Dendritic cell treated with granulocyte-macrophage colony-stimulating factor and Interleukin-4, amounts not matched to agents 40 ng/mL and 50 ng/mL, for 4 days (primary cell): ENCODE data around the gene AGRN.
"Not testable (repeated sequence)": the region's sequence is repeated elsewhere in the genome, so short reads cannot be mapped to it uniquely, and the experiment has no call there.

Source experiments
- H3K27ac Mint-ChIP-seq: one replicate; pipeline ENCODE4 v1.8.0; 2022; ENCODE audit warnings: mild to moderate bottlenecking, mixed read lengths
- H3K27me3 Mint-ChIP-seq: one replicate; pipeline ENCODE4 v1.8.0; 2022; ENCODE audit warnings: mild to moderate bottlenecking, mixed read lengths
- H3K36me3 Mint-ChIP-seq: one replicate; pipeline ENCODE4 v1.8.0; 2022; ENCODE audit warnings: low read depth, mixed read lengths
- H3K4me1 Mint-ChIP-seq: one replicate; pipeline ENCODE4 v1.8.0; 2022; ENCODE audit warnings: low read depth, mixed read lengths
- H3K4me3 Mint-ChIP-seq: one replicate; pipeline ENCODE4 v1.8.0; 2022; ENCODE audit warnings: mild to moderate bottlenecking, moderate library complexity, mixed read lengths
- H3K9me3 Mint-ChIP-seq: one replicate; pipeline ENCODE4 v1.8.0; 2022; ENCODE audit warnings: mixed read lengths
- intact Hi-C: fragments of 100-400 bp; cut with micrococcal nuclease; formaldehyde crosslinking; loops from one replicate; pipeline ENCODE4 v1.15.0; 2022

The AGRN gene

DNA sequence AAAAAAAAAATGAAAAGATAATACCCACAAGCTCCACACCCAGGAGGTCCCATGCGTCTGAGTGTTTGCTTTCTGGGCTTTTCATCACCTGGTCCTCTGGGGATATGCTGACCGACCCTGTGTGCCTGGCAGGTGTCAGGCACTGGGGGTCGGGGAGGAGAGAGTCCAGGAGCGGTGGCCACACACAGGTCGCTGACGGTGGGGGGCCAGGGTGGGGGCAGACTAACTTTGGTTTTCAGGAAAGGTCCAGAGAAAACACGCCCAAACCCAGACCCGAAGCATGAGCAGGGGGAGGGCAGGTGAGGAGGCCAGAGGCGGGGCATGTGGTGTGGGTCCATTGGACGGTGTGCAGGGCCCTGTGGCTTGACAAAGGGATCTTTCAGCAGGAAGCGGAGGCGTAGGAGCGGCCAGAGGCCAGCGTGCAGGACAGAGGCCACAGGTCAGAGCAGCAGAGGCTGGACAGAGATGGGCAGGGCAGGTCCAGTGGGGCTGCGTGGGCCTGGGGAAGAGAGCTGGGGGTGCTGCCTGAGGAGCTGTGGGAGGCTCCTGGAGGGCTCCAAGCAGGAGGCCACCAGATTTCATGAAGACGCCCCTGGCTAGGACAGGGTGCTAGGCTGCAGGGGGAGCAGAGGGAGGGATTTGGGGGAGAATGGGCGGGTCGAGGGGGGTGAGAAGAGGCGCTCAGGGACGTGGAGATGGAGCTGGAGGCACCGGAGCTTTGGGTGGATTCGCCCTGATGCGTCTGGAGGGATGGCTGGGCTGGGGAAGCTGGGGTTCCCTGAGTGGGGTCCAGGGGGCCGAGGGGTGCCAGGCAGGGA is 38.4 kb downstream of the AGRN start:
- Mint-ChIP-seq H3K27me3 (peaks cover 63% of the 10 kb centered on the region), H3K4me1 (peaks cover 42% of the 10 kb centered on the region), H3K36me3 (peaks cover 21% of the 10 kb centered on the region), H3K27ac (no peak overlapping the region), H3K9me3 (no peaks in the 10 kb centered on the region), H3K4me3 (peak overlapping the region; percentile 70)
- intact Hi-C loops, result no loop called here

- peak overlapping the region; percentile 70 for H3K4me3 Mint-ChIP-seq
- no peaks in the 10 kb centered on the region for H3K9me3 Mint-ChIP-seq
- peaks cover 49% of the 10 kb centered on the region for H3K4me1 Mint-ChIP-seq
- H3K27me3 Mint-ChIP-seq, result peaks cover 70% of the 10 kb centered on the region
- intact Hi-C loops, result no loop called here
- H3K36me3 Mint-ChIP-seq, result peaks cover 14% of the 10 kb centered on the region
- no peak overlapping the region for H3K27ac Mint-ChIP-seq
These were observed 39.1 kb downstream of the AGRN start for GRCh38 chr1:1058921-1059493.

- Mint-ChIP-seq H3K9me3 (no peaks in the 10 kb centered on the region), H3K4me1 (peaks cover 54% of the 10 kb centered on the region), H3K4me3 (peak overlapping the region; percentile 70), H3K27ac (no peak overlapping the region), H3K27me3 (peaks cover 75% of the 10 kb centered on the region), H3K36me3 (peaks cover 9% of the 10 kb centered on the region)
- intact Hi-C loops, result no loop called here
These were observed 39.8 kb downstream of the AGRN start for GRCh38 chr1:1059494-1060280.

DNA sequence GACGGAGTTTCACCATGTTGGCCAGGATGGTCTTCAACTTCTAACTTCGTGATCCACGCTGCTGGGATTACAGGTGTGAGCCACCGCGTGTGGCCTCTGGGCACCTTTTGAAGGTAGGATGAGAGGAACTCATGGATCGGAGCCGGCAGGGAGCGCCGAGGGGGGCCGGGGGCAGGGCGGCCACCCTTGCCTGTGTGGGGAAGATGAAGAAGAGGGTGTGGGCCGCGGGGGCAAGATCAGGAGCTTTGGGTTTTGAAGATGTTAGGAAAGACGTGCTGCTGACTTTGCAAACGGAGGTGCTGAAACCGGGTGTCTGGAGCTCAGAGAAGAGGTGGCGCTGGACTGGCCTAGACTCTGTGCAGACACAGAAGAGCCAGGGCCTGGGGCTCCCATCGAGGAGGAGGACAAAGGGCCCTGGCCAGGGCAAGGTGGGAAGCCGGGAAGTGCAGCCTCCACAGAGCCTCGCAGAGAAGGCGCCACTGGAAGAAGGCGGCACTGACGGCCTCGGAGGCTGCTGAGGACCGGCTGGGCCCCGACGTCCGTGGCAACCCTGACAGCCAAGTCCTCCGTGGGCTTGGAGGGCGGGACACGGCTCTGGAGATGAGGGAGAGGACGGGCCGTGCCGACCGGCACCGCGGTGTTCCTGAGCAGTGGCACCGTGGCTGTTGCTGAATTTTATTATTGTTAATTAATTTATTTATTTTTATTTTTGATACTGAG is 40.5 kb downstream of the AGRN start:
- Mint-ChIP-seq H3K4me3 (peak overlapping the region; percentile 54), H3K27me3 (peaks cover 78% of the 10 kb centered on the region), H3K27ac (no peak overlapping the region), H3K4me1 (peaks cover 58% of the 10 kb centered on the region), H3K9me3 (no peaks in the 10 kb centered on the region), H3K36me3 (peaks cover 2% of the 10 kb centered on the region)
- intact Hi-C loops, result no loop called here

DNA sequence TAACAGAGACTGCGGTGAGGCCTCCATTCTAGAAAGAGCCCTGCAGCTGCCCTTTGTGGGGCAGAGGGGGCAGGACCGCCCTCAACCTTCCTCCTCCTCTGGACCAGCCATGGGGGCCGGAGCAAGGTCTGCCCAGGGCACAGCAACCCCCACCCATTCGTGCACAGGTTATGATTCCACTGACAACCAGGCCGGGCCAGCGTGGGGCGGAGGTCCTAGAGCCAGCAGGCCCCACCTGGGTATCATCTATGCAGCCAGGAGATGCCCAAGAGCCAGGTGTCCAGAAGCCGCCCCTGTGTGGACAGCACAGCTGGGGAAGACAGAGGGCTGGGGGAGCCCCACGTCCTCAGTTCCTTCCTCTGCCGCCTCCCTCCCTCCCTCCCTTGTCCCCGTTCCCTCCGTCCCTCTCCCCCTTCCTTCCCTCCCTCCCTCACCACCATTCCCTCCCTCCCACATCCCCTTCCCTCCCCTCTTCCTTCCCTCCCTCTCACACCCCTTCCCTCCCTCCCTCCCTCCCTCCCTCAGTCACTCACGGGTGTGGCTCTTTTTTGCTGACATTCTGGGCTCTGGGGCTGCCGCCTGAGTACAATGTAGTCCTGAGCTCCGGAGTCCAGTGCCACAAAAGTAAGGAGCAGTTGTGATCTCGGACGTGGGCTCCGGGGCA is 41.9 kb downstream of the AGRN start:
- Mint-ChIP-seq H3K27ac (no peak overlapping the region), H3K27me3 (peaks cover 72% of the 10 kb centered on the region), H3K4me1 (peaks cover 64% of the 10 kb centered on the region), H3K36me3 (no peaks in the 10 kb centered on the region), H3K4me3 (peak overlapping the region; percentile 17), H3K9me3 (no peaks in the 10 kb centered on the region)
- intact Hi-C loops, result no loop called here

DNA sequence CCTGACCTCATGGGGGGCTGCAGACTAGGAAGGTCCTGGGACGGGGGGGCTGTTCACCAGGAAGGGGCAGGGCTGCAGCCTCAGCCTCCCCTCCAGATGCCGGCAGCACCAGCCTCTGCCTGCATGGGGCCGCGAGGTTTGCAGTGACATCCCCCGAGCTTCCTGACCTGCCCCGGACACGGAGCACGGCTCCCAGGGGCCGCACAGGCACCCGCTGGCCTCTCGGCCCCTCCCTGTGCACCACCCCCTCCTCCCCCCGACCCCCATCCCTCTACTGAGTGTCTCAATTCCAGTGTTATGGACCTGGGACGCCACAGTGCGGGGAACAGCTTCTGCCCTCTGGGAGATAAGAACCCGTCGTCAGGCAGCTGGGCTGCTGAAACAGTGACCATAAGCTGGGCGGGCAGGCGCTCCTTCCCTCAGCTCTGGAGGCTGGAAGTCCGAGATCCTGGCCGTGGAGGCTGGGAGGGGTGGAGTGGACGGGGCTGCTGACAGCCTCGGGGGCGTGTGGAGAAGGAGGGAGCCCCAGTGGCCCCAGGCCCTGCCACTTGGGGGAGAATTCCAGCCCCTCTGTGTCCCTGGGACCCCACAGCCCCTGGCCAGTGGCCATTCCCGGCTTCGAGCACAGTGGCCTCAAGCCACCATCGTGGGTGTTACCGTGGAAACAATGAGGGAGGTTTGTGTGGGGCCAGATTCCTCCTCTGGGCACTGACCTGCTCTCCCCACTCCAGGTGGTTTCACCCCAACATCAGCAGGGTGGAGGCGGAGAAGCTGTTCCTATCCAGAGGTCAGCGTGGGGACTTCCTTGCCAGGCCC is 42.6 kb downstream of the AGRN start:
- no peaks in the 10 kb centered on the region for H3K36me3 Mint-ChIP-seq
- H3K9me3 Mint-ChIP-seq, result no peaks in the 10 kb centered on the region
- intact Hi-C loops, result no loop called here
- H3K4me3 Mint-ChIP-seq, result peak overlapping the region; percentile 17
- peaks cover 69% of the 10 kb centered on the region for H3K27me3 Mint-ChIP-seq
- H3K4me1 Mint-ChIP-seq, result peaks cover 64% of the 10 kb centered on the region
- H3K27ac Mint-ChIP-seq, result no peak overlapping the region

DNA sequence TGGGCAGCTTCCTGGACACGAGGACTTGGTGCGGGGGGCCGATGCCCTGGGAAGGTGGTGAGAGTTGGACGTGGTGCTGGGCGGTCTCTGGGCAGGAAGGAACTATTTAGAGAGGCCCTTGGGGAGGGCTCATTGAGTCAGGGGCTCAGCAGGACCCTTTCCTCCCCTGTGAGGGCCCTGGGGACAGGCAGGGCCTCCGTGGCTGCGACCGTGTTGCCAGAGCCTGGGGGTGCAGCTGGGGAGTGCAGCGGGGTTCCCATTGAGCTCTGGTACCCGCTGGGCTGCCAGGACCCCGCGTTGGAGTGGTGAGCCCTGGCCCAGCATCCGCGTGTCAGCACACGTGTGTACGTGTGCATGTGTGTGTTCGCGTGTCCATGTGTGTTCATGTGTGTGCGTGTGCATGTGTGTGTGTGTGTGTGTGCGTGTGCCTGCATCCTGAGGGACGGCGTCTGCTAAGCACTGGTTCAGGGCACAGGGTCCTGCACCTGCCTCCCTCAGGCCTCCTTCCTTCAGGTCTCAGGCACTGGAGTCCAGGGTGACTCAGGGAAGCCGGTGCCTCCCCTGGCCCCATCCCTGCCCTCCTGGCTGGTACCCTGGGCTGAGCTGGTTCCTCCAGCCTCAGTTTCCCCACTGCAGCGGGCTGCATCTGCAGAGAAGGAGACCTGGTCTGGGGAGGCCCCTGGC is 43.5 kb downstream of the AGRN start:
- Mint-ChIP-seq H3K27ac (no peak overlapping the region), H3K4me3 (no peak overlapping the region), H3K27me3 (peaks cover 69% of the 10 kb centered on the region), H3K9me3 (no peaks in the 10 kb centered on the region), H3K4me1 (peaks cover 62% of the 10 kb centered on the region), H3K36me3 (no peaks in the 10 kb centered on the region)
- intact Hi-C loops, result no loop called here

- intact Hi-C loops, result loop anchor here (2.0 kb wide), 1 partner anchor 79 kb away; no protein-coding TSS in a partner anchor
- Mint-ChIP-seq H3K4me1 (peaks cover 56% of the 10 kb centered on the region), H3K9me3 (no peaks in the 10 kb centered on the region), H3K27me3 (peaks cover 66% of the 10 kb centered on the region), H3K36me3 (no peaks in the 10 kb centered on the region), H3K4me3 (peak overlapping the region; percentile 17), H3K27ac (no peak overlapping the region)
These were observed 44.3 kb downstream of the AGRN start for GRCh38 chr1:1063945-1064831.

DNA sequence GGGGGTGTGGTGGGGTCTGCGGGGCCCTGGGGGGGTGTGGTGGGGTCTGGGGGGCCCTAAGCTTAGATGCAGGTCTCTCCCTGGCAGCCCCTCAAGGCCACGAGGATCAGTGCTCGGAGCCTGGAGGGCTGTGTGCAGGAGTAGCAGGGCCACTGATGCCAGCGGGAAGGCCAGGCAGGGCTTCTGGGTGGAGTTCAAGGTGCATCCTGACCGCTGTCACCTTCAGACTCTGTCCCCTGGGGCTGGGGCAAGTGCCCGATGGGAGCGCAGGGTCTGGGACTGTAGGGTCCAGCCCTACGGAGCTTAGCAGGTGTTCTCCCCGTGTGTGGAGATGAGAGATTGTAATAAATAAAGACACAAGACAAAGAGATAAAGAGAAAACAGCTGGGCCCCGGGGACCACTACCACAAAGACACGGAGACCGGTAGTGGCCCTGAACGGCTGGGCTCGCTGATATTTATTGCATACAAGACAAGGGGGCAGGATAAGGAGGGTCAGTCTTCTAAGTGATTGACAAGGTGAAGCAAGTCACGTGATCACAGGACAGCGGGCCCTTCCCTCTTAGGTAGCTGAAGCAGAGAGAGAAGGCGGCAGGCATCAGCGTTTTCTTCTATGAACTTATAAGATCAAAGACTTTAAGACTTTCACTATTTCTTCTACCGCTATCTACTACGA is 45.5 kb downstream of the AGRN start:
- H3K27me3 Mint-ChIP-seq, result peaks cover 67% of the 10 kb centered on the region
- peaks cover 55% of the 10 kb centered on the region for H3K4me1 Mint-ChIP-seq
- no peaks in the 10 kb centered on the region for H3K9me3 Mint-ChIP-seq
- H3K27ac Mint-ChIP-seq, result no peak overlapping the region
- no peak overlapping the region for H3K4me3 Mint-ChIP-seq
- intact Hi-C loops, result loop anchor here (2.0 kb wide), 1 partner anchor 81 kb away; no protein-coding TSS in a partner anchor
- H3K36me3 Mint-ChIP-seq, result no peaks in the 10 kb centered on the region

DNA sequence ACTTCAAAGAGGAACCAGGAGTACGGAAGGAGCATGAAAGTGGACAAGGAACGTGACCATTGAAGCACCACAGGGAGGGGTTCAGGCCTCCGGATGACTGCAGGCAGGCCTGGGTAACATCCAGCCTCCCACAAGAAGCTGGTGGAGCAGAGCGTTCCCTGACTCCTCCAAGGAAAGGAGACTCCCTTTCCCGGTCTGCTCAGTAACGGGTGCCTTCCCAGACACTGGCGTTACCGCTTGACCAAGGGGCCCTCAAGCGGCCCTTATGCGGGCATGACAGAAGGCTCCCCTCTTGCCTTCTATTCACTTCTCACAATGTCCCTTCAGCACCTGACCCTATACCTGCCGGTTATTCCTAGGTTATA is 46.0 kb downstream of the AGRN start:
- intact Hi-C loops, result loop anchor here (2.0 kb wide), 1 partner anchor 81 kb away; no protein-coding TSS in a partner anchor
- H3K9me3 Mint-ChIP-seq, H3K4me3 Mint-ChIP-seq, H3K27ac Mint-ChIP-seq, H3K36me3 Mint-ChIP-seq: not testable (repeated sequence)
- Mint-ChIP-seq H3K27me3 (peaks cover 69% of the 10 kb centered on the region), H3K4me1 (peaks cover 49% of the 10 kb centered on the region)
